ENCODE data around the gene CNOT4.

The CNOT4 gene

GRCh38 chr7:135377171-135377570, 132.7 kb downstream of the CNOT4 start:
- H3K27ac ChIP-seq = no peak overlapping the region

GRCh38 chr7:135375908-135376699, 133.8 kb downstream of the CNOT4 start:
- TF ChIP-seq ZFX (IDR thresholded peaks at IDR 0.05) = no peak
- no peak for TF ChIP-seq CTCF (conservative IDR thresholded peaks at IDR 0.05)
- no peak overlapping the region; the same call in 1 of the 2 replicates for H3K27ac ChIP-seq

More at GRCh38 chr7:135377171-135377570, 132.7 kb downstream of the CNOT4 start:
- no peak for TF ChIP-seq ZFX (IDR thresholded peaks at IDR 0.05)
- TF ChIP-seq CTCF (conservative IDR thresholded peaks at IDR 0.05) = no peak

- TF ChIP-seq CTCF (conservative IDR thresholded peaks at IDR 0.05) = no peak
- TF ChIP-seq ZFX (IDR thresholded peaks at IDR 0.05) = no peak
- H3K27ac ChIP-seq = no peak overlapping the region
These were observed 135.2 kb downstream of the CNOT4 start for GRCh38 chr7:135374736-135375135.

GRCh38 chr7:135372222-135372621, 137.7 kb downstream of the CNOT4 start:
- TF ChIP-seq ZFX (IDR thresholded peaks at IDR 0.05) = no peak
- TF ChIP-seq CTCF (conservative IDR thresholded peaks at IDR 0.05) = no peak
- H3K27ac ChIP-seq = no peak overlapping the region

- H3K27ac ChIP-seq = no peak overlapping the region
- TF ChIP-seq ZFX (IDR thresholded peaks at IDR 0.05) (no peak), CTCF (conservative IDR thresholded peaks at IDR 0.05) (no peak)
These were observed 139.2 kb downstream of the CNOT4 start for GRCh38 chr7:135370656-135371055.

- H3K27ac ChIP-seq = no peak overlapping the region
- TF ChIP-seq ZFX (IDR thresholded peaks at IDR 0.05) (no peak), CTCF (conservative IDR thresholded peaks at IDR 0.05) (no peak)
These were observed 140.5 kb downstream of the CNOT4 start for GRCh38 chr7:135369405-135369804.

- TF ChIP-seq CTCF (conservative IDR thresholded peaks at IDR 0.05) (no peak), ZFX (IDR thresholded peaks at IDR 0.05) (no peak)
- no peak overlapping the region for H3K27ac ChIP-seq
These were observed 141.3 kb downstream of the CNOT4 start for GRCh38 chr7:135368416-135369186.
